GM12874 (cell line): Measurements from ENCODE around the gene PER1.
A peak's percentile ranks its signal among the peaks of the same experiment; 100 is the strongest.

Source experiments
- CTCF ChIP-seq: IDR thresholded peaks from 2 replicates; pipeline ENCODE4 v1.5.1; 2011; ENCODE audit warnings: low read depth, mild to moderate bottlenecking, control low read depth, low read length, moderate library complexity; ENCODE audit not compliant: insufficient read depth

Gene PER1

GRCh38 chr17:8187517-8188262, 35.5 kb upstream of the PER1 start:
- TF ChIP-seq CTCF: no peak

GRCh38 chr17:8186787-8187516, 34.7 kb upstream of the PER1 start:
- TF ChIP-seq CTCF: peak; percentile 34; the same call in 1 of the 2 replicates

GRCh38 chr17:8186446-8186786, 34.2 kb upstream of the PER1 start:
- TF ChIP-seq CTCF: no peak

GRCh38 chr17:8185582-8186445, 33.6 kb upstream of the PER1 start:
- TF ChIP-seq CTCF: no peak

- TF ChIP-seq CTCF: no peak
These were observed 25.0 kb upstream of the PER1 start for GRCh38 chr17:8176998-8177731.

GRCh38 chr17:8176197-8176940, 24.2 kb upstream of the PER1 start, which contains the start of gene TMEM107:
Gene TMEM107, minus strand, starts transcription at chr17:8176380. Its CDS starts 94 bp downstream, at chr17:8176286.
- no peak for TF ChIP-seq CTCF
